Mesendoderm (in vitro differentiated cells): ENCODE results near the gene ADAM22.
"Not testable (repeated sequence)": the region's sequence is repeated elsewhere in the genome, so short reads cannot be mapped to it uniquely, and the experiment has no call there.

Experiments
- DNase-seq: peaks from one replicate; pipeline ENCODE4 v3.0.0; 2013
- H2AK5ac ChIP-seq: 2 replicates; pipeline ENCODE4 v1.6.1; 2013; ENCODE audit warnings: low read length, inconsistent platforms
- H2BK120ac ChIP-seq: 2 replicates; pipeline ENCODE4 v1.6.1; 2013; ENCODE audit warnings: low read depth, mild to moderate bottlenecking, low read length, moderate library complexity, mixed read lengths
- H2BK15ac ChIP-seq: replicated peaks from 2 replicates; pipeline ENCODE4 v1.6.1; 2013; ENCODE audit warnings: low read depth, mild to moderate bottlenecking, moderate library complexity
- H2BK5ac ChIP-seq: 2 replicates; pipeline ENCODE4 v1.6.1; 2013; ENCODE audit warnings: low read length, inconsistent platforms
- H3K18ac ChIP-seq: 2 replicates; pipeline ENCODE4 v1.6.1; 2013; ENCODE audit warnings: mild to moderate bottlenecking, low read length, mixed read lengths
- H3K23ac ChIP-seq: one replicate; pipeline ENCODE4 v1.6.1; 2013; ENCODE audit warnings: low read length
- H3K27ac ChIP-seq: 2 replicates; pipeline ENCODE4 v1.5.1; 2013; ENCODE audit warnings: low read depth, mild to moderate bottlenecking, inconsistent platforms, low read length, moderate library complexity
- H3K27me3 ChIP-seq: 2 replicates; pipeline ENCODE4 v1.6.1; 2013; ENCODE audit warnings: low read length, control low read depth, mild to moderate bottlenecking, inconsistent platforms; ENCODE audit not compliant: insufficient read depth, poor library complexity
- H3K36me3 ChIP-seq: 2 replicates; pipeline ENCODE4 v1.6.1; 2013; ENCODE audit warnings: low read length, inconsistent platforms; ENCODE audit not compliant: control insufficient read depth, insufficient read depth
- H3K4ac ChIP-seq: one replicate; pipeline ENCODE4 v1.6.1; 2013; ENCODE audit warnings: low read depth, mild to moderate bottlenecking, low read length, moderate library complexity
- H3K4me1 ChIP-seq: 2 replicates; pipeline ENCODE4 v1.6.1; 2013; ENCODE audit warnings: low read depth, low read length, inconsistent platforms; ENCODE audit not compliant: control insufficient read depth
- H3K4me2 ChIP-seq: 2 replicates; pipeline ENCODE4 v1.6.1; 2013; ENCODE audit warnings: low read length
- H3K4me3 ChIP-seq: 2 replicates; pipeline ENCODE4 v1.5.1; 2013; ENCODE audit warnings: mild to moderate bottlenecking, low read length
- H3K56ac ChIP-seq: one replicate; pipeline ENCODE4 v1.6.1; 2013; ENCODE audit warnings: low read length
- H3K79me1 ChIP-seq: 2 replicates; pipeline ENCODE4 v1.6.1; 2013; ENCODE audit warnings: low read length, inconsistent platforms
- H3K79me2 ChIP-seq: 2 replicates; pipeline ENCODE4 v1.6.1; 2013; ENCODE audit warnings: mild to moderate bottlenecking, low read length; ENCODE audit not compliant: control insufficient read depth, insufficient read depth
- H3K9ac ChIP-seq: 2 replicates; pipeline ENCODE4 v1.6.1; 2013; ENCODE audit warnings: low read length, inconsistent platforms
- H4K5ac ChIP-seq: one replicate; pipeline ENCODE4 v1.6.1; 2013; ENCODE audit warnings: low read length
- H4K8ac ChIP-seq: one replicate; pipeline ENCODE4 v1.6.1; 2013; ENCODE audit warnings: low read depth, mild to moderate bottlenecking, control low read depth, low read length, moderate library complexity
- WGBS: extraction: QIAGEN DNeasy Blood & Tissue Kit; methylation state at CpG from one replicate; pipeline ENCODE4 v1.1.7; 2013; ENCODE audit warnings: low lambda C conversion rate, missing lambda C conversion rate; ENCODE audit not compliant: insufficient coverage; ENCODE audit errors: extremely low coverage; 5-methylcytosine and 5-hydroxymethylcytosine counted together

Gene ADAM22

DNA sequence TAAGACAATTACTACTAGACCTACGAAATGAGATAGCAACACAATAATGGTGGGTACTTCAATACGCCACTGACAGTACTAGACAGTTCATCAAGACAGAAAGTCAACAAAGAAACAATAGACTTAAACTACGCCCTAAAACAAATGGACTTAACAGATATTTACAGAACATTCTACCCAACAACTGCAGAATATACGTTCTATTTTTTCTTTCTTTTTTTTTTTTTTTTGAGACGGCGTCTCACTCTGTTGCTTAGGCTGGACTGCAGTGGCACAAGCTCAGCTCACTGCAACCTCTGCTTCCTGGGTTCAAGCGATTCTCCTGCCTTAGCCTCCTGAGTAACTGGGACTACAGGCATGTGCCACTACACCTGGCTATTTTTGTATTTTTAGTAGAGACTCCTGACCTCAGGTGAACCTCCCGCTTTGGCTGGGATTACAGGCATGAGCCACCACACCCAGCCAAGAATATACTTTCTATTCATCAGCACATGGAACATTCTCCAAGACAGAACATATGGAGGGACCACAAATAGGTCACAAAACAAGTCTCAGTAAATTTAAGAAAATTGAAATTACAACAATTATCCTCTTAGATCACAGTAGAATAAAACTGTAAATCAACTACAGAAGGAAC, 11.2 kb upstream of the ADAM22 start:
- H2BK120ac ChIP-seq, H3K4me1 ChIP-seq, H3K18ac ChIP-seq, H4K5ac ChIP-seq, DNase-seq, H3K4me3 ChIP-seq, H3K56ac ChIP-seq, H3K4ac ChIP-seq, H2AK5ac ChIP-seq, H4K8ac ChIP-seq, H3K36me3 ChIP-seq, H2BK15ac ChIP-seq, H3K79me2 ChIP-seq, H3K9ac ChIP-seq, H3K4me2 ChIP-seq, H3K79me1 ChIP-seq, H3K23ac ChIP-seq, H2BK5ac ChIP-seq, H3K27ac ChIP-seq, H3K27me3 ChIP-seq: not testable (repeated sequence)
- no CpG with 5 or more reads among the region's 8 CpGs for WGBS

DNA sequence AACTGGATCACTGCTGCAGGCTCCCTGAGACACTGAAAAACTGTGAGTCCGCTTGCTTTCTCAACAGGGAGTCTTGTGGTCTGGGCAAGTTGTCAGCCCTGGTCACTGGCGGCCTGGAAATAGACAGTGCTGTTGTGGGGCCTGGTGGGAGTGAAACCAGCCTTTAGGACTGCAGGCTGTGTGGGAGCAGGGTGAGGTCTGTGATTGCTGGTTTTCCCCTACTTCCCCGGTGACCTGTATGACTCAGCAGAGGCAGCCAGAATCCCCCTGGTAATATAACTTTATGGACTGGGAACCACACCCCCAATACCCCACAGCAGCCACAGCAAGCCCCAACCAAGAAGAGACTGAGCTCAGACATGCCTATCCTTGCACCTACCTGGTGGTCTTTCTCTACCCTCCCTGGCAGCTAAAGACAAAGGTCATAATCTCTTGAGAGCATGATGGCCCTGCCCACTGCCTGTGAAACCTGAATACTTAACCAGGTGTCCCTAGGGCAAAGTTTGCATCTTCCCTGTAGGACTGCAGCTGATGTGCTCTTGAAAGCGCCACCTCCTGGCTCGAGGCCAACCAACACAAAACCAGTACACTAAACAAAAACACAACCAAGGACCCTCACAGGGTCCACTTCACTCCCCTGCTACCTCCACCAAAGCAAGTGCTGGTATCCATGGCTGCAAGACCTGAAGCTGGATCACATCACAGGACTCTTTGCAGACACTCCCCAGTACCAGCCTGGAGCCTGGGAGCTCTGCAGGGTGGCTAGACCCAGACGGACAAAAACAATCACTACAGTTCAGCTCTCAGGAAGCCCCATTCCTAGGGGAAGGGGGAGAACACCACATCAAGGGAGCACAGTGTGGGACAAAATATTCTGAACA, 7.2 kb upstream of the ADAM22 start:
- Histone ChIP-seq H2AK5ac (no peak overlapping the region), H3K79me1 (no peaks in the 10 kb centered on the region), H3K4me1 (peaks cover 4% of the 10 kb centered on the region), H3K18ac (peak overlapping the region; percentile 2), H3K27ac (no peak overlapping the region), H3K9ac (peak overlapping the region; percentile 17), H2BK120ac (no peak overlapping the region), H3K4ac (no peak overlapping the region), H4K5ac (peak overlapping the region; percentile 33), H2BK5ac (peak overlapping the region; percentile 54), H3K79me2 (no peaks in the 10 kb centered on the region), H3K4me2 (no peak overlapping the region), H4K8ac (no peak overlapping the region), H2BK15ac (no peak overlapping the region), H3K36me3 (no peaks in the 10 kb centered on the region), H3K23ac (no peak overlapping the region), H3K27me3 (no peaks in the 10 kb centered on the region), H3K4me3 (no peak overlapping the region), H3K56ac (peak overlapping the region; percentile 54)
- no CpG with 5 or more reads among the region's 6 CpGs for WGBS
- peak; percentile 94 for DNase-seq

DNA sequence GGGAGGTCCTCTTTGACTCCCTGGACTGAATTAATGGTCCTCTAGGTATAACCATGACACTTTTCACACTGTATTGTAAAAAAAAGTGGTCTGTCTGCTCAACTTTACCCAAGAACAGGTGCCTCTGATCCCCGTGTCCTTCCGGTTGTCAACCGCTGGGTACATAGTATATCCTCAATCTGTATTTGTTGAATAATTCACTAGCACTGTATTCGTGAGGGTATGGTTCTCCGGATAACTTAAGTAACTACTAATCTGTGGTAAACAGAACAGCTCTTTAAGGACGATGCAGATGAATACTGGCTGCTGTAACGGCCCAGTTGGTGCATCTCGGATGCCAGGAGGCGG, 472 bp upstream of the ADAM22 start:
- Histone ChIP-seq H4K5ac (no peak overlapping the region), H2AK5ac (no peak overlapping the region), H3K18ac (no peak overlapping the region), H3K27me3 (no peaks in the 10 kb centered on the region), H2BK120ac (no peak overlapping the region), H3K4me1 (no peaks in the 10 kb centered on the region), H2BK5ac (no peak overlapping the region), H3K4me3 (peak overlapping the region; percentile 45), H3K4me2 (peak overlapping the region; percentile 63), H3K79me2 (no peaks in the 10 kb centered on the region), H2BK15ac (no peak overlapping the region), H3K23ac (no peak overlapping the region), H3K56ac (peak overlapping the region; percentile 75), H3K9ac (peak overlapping the region; percentile 48), H3K36me3 (no peaks in the 10 kb centered on the region), H4K8ac (no peak overlapping the region), H3K79me1 (no peaks in the 10 kb centered on the region), H3K27ac (no peak overlapping the region), H3K4ac (no peak overlapping the region)
- DNase-seq = no peak
- WGBS = no CpG with 5 or more reads among the region's 9 CpGs

GRCh38 chr7:87934699-87935383, 790 bp downstream of the ADAM22 start:
- Histone ChIP-seq H3K56ac (peak overlapping the region; percentile 54), H3K27me3 (no peaks in the 10 kb centered on the region), H3K79me2 (no peaks in the 10 kb centered on the region), H3K9ac (peak overlapping the region; percentile 78), H2BK5ac (no peak overlapping the region), H3K4me1 (no peaks in the 10 kb centered on the region), H2AK5ac (no peak overlapping the region), H4K5ac (no peak overlapping the region), H2BK15ac (no peak overlapping the region), H3K4ac (no peak overlapping the region), H3K4me2 (peak overlapping the region; percentile 84), H3K23ac (no peak overlapping the region), H3K4me3 (peak overlapping the region; percentile 61), H3K36me3 (no peaks in the 10 kb centered on the region), H2BK120ac (no peak overlapping the region), H3K27ac (no peak overlapping the region), H3K79me1 (no peaks in the 10 kb centered on the region), H4K8ac (no peak overlapping the region), H3K18ac (no peak overlapping the region)
- no CpG with 5 or more reads among the region's 47 CpGs for WGBS
- DNase-seq = peak; percentile 52

DNA sequence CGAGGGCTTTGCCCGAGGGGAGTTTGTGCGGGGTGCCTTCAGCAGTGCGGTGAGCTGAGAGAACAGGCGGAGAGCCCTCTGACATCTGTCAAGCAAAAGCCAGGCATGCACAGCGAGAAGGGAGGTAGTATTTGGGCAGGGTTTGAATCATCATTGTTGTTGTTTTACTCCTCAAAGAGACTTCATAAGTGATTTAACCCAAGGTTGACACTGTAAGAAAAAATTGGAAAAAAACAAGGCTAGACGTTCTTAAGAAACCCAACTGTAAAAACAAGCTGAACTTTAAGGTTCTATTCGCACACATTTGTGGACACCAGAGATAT, 1.3 kb downstream of the ADAM22 start:
- Histone ChIP-seq H2BK5ac (no peak overlapping the region), H3K56ac (no peak overlapping the region), H3K79me2 (no peaks in the 10 kb centered on the region), H3K23ac (no peak overlapping the region), H2AK5ac (no peak overlapping the region), H3K18ac (no peak overlapping the region), H4K5ac (no peak overlapping the region), H3K4me3 (no peak overlapping the region), H4K8ac (no peak overlapping the region), H2BK15ac (no peak overlapping the region), H3K27me3 (no peaks in the 10 kb centered on the region), H3K4ac (no peak overlapping the region), H3K27ac (no peak overlapping the region), H3K79me1 (no peaks in the 10 kb centered on the region), H3K4me2 (peak overlapping the region; percentile 84), H3K9ac (no peak overlapping the region), H2BK120ac (no peak overlapping the region), H3K4me1 (no peaks in the 10 kb centered on the region), H3K36me3 (no peaks in the 10 kb centered on the region)
- DNase-seq = peak; percentile 4
- WGBS = no CpG with 5 or more reads among the region's 8 CpGs
